Kasumi-1 (cell line): ENCODE results near the gene SLC39A11.

Experiments used
- DNase-seq, 2 experiments: peaks; one replicate each; lab custom pipeline; 2025; lab: John Stamatoyannopoulos, UW

Gene SLC39A11

GRCh38 chr17:72751746-72752145 lies 340.7 kb downstream of the SLC39A11 start:
- no peak for DNase-seq

- no peak for DNase-seq
Measured at GRCh38 chr17:72749119-72749572, 343.3 kb downstream of the SLC39A11 start.

GRCh38 chr17:72747501-72747900 lies 345.0 kb downstream of the SLC39A11 start:
- DNase-seq = no peak

- no peak for DNase-seq
Measured at GRCh38 chr17:72745241-72745640, 347.2 kb downstream of the SLC39A11 start.

- no peak for DNase-seq
Measured at GRCh38 chr17:72743037-72743467, 349.4 kb downstream of the SLC39A11 start.

- DNase-seq = no peak
Measured at GRCh38 chr17:72737151-72737690, 355.3 kb downstream of the SLC39A11 start.

GRCh38 chr17:72735592-72735991 lies 356.9 kb downstream of the SLC39A11 start:
- no peak for DNase-seq

GRCh38 chr17:72735048-72735447 lies 357.4 kb downstream of the SLC39A11 start:
- no peak for DNase-seq

- no peak for DNase-seq
Measured at GRCh38 chr17:72734613-72735012, 357.9 kb downstream of the SLC39A11 start.

GRCh38 chr17:72733619-72734282 lies 358.7 kb downstream of the SLC39A11 start:
- DNase-seq = no peak

GRCh38 chr17:72732893-72733618 lies 359.4 kb downstream of the SLC39A11 start:
- DNase-seq = no peak

- peak; percentile 56 to 75 for DNase-seq
Measured at GRCh38 chr17:72730077-72730476, 362.4 kb downstream of the SLC39A11 start.

GRCh38 chr17:72726936-72727335 lies 365.6 kb downstream of the SLC39A11 start:
- peak; percentile 79 to 80 for DNase-seq

GRCh38 chr17:72725433-72726068 lies 366.9 kb downstream of the SLC39A11 start:
- DNase-seq = peak; percentile 66 to 85

GRCh38 chr17:72724267-72724666 lies 368.2 kb downstream of the SLC39A11 start:
- peak; percentile 20 to 26 for DNase-seq

- DNase-seq = no peak
Measured at GRCh38 chr17:72723711-72724110, 368.8 kb downstream of the SLC39A11 start.

GRCh38 chr17:72720494-72720825 lies 372.0 kb downstream of the SLC39A11 start:
- no peak for DNase-seq

GRCh38 chr17:72719578-72720493 lies 372.7 kb downstream of the SLC39A11 start:
- peak; percentile 95 for DNase-seq

- no peak for DNase-seq
Measured at GRCh38 chr17:72719206-72719577, 373.3 kb downstream of the SLC39A11 start.

GRCh38 chr17:72717676-72718075 lies 374.8 kb downstream of the SLC39A11 start:
- no peak for DNase-seq

GRCh38 chr17:72717276-72717675 lies 375.2 kb downstream of the SLC39A11 start:
- no peak for DNase-seq
